HG02981 (cell line): ENCODE data around the gene HUS1.
"Not testable (repeated sequence)": the region's sequence is repeated elsewhere in the genome, so short reads cannot be mapped to it uniquely, and the experiment has no call there.

Experiments used
- ATAC-seq: cut with Tn5 transposase; IDR thresholded peaks from one replicate; pipeline ENCODE4 v1.9.1; 2021; ENCODE audit warnings: mild to moderate bottlenecking, moderate library complexity; ENCODE audit not compliant: unreplicated experiment

Gene HUS1

GRCh38 chr7:47945261-47946015 is 34.0 kb downstream of the HUS1 start:
- no peak for ATAC-seq

- ATAC-seq = no peak
Measured at GRCh38 chr7:47944536-47945260, 34.7 kb downstream of the HUS1 start.

- ATAC-seq = no peak
Measured at GRCh38 chr7:47943676-47944474, 35.5 kb downstream of the HUS1 start.

- ATAC-seq = not testable (repeated sequence)
Measured at GRCh38 chr7:47942651-47943050, 36.8 kb downstream of the HUS1 start.

- no peak for ATAC-seq
Measured at GRCh38 chr7:47942132-47942531, 37.3 kb downstream of the HUS1 start.

- ATAC-seq = no peak
Measured at GRCh38 chr7:47941136-47941844, 38.1 kb downstream of the HUS1 start.

GRCh38 chr7:47940088-47941013 is 39.1 kb downstream of the HUS1 start:
- ATAC-seq = no peak

GRCh38 chr7:47939425-47940036 is 39.9 kb downstream of the HUS1 start:
- no peak for ATAC-seq

- ATAC-seq = no peak
Measured at GRCh38 chr7:47938574-47939165, 40.7 kb downstream of the HUS1 start.

- ATAC-seq = peak; percentile 55
Measured at GRCh38 chr7:47937711-47938573, 41.5 kb downstream of the HUS1 start.

- ATAC-seq = peak; percentile 91
Measured at GRCh38 chr7:47937065-47937687, 42.2 kb downstream of the HUS1 start.

- ATAC-seq = no peak
Measured at GRCh38 chr7:47936323-47936722, 43.1 kb downstream of the HUS1 start.

GRCh38 chr7:47935336-47935735 is 44.1 kb downstream of the HUS1 start:
- no peak for ATAC-seq

- ATAC-seq = no peak
Measured at GRCh38 chr7:47934831-47935230, 44.6 kb downstream of the HUS1 start.

GRCh38 chr7:47933215-47933614 is 46.2 kb downstream of the HUS1 start:
- no peak for ATAC-seq

GRCh38 chr7:47932466-47933037 is 46.9 kb downstream of the HUS1 start:
- ATAC-seq = no peak

- ATAC-seq = no peak
Measured at GRCh38 chr7:47932016-47932415, 47.4 kb downstream of the HUS1 start.
